HCT116 (cell line): ENCODE results near the gene RRBP1. TPM values are rescaled to one million over a fixed set of nuclear protein-coding genes. Genes with fewer than 3 reads are reported as not detected.

Source experiments
- ATAC-seq: fragments of 200-7000 bp; cut with Tn5 transposase; 2 replicates; pipeline ENCODE4 v1.9.1; 2020; ENCODE audit warnings: mild to moderate bottlenecking, moderate library complexity
- BruUV-seq: library from RNA; stranded (reverse); fragments of 400-500 nt; replicated peaks from 2 replicates; lab custom pipeline; 2021; lab: Mats Ljungman, UMichigan
- CTCF ChIA-PET: fragments of 300-600 bp; sonication (Branson Sonifier 250); formaldehyde crosslinking; loops from one replicate; lab custom pipeline; 2021; ENCODE audit warnings: antibody characterized with exemption; lab: Charles Lee
- POLR2A ChIA-PET: fragments of 300-600, 350-600 bp; sonication (Branson Sonifier 250); formaldehyde crosslinking; loops from one replicate; lab custom pipeline; 2021; ENCODE audit warnings: antibody characterized with exemption; lab: Charles Lee
- RAD21 ChIA-PET, 2 experiments: fragments of 300-600 bp; sonication (Branson Sonifier 250); formaldehyde crosslinking; loops; one replicate each; lab custom pipeline; 2023; ENCODE audit warnings: low total read pairs in 2 of 2; ENCODE audit not compliant: uncharacterized antibody in 2 of 2, unreplicated experiment in 2 of 2, low non-redundant PET in 1 of 2; lab: Charles Lee
- DNase-seq: peaks from one replicate; pipeline ENCODE4 v3.0.0-alpha.2; 2010; ENCODE audit warnings: low read depth, low spot score
- H2AFZ ChIP-seq: fragments of 200-600 bp; shearing (Covaris generic), sonication (generic); 2 replicates; pipeline ENCODE4 v1.6.1; 2017; ENCODE audit warnings: low read depth, mixed run types, mixed read lengths, antibody characterized with exemption, low read length; ENCODE audit not compliant: poor library complexity, severe bottlenecking
- H3K27ac ChIP-seq: 2 replicates; pipeline ENCODE4 v1.5.1; 2012; ENCODE audit warnings: low read depth, low read length
- H3K27me3 ChIP-seq: fragments of 200-600 bp; sonication (generic); 2 replicates; pipeline ENCODE4 v1.6.1; 2016; ENCODE audit warnings: mixed run types, low read length, mixed read lengths; ENCODE audit not compliant: insufficient read depth
- H3K36me3 ChIP-seq, 2 experiments: fragments of 200-500 bp in 1 of 2; fragments of 200-600 bp in 1 of 2; sonication (Bioruptor generic) in 1 of 2; sonication (generic) in 1 of 2; 2 replicates each; pipeline versions ENCODE4 v1.5.1 to v1.6.1; 2014 to 2016; ENCODE audit warnings: low read length in 2 of 2, inconsistent platforms in 1 of 2, mixed read lengths in 1 of 2, mixed run types in 1 of 2; ENCODE audit not compliant: insufficient read depth in 2 of 2, control insufficient read depth in 1 of 2
- H3K4me1 ChIP-seq, 2 experiments: fragments of 200-600 bp in 1 of 2; sonication (generic) in 1 of 2; 2 replicates each; pipeline versions ENCODE4 v1.5.1 to v1.6.1; 2012 to 2017; ENCODE audit warnings: low read length in 2 of 2, inconsistent platforms in 1 of 2, mild to moderate bottlenecking in 1 of 2, mixed read lengths in 1 of 2, mixed run types in 1 of 2, moderate library complexity in 1 of 2; ENCODE audit not compliant: insufficient read depth in 2 of 2, control insufficient read depth in 1 of 2
- H3K4me2 ChIP-seq: fragments of 200-600 bp; sonication (generic); 2 replicates; pipeline ENCODE4 v1.6.1; 2017; ENCODE audit warnings: mixed run types, low read length, mixed read lengths
- H3K4me3 ChIP-seq, 2 experiments: fragments of 200-600 bp in 1 of 2; sonication (generic) in 1 of 2; replicated peaks in 1 of 2; 2 replicates each; pipeline ENCODE4 v1.5.1; 2011 to 2016; ENCODE audit warnings: low read length in 2 of 2, control low read depth in 1 of 2, low read depth in 1 of 2, mild to moderate bottlenecking in 1 of 2, mixed read lengths in 1 of 2, mixed run types in 1 of 2
- H3K79me2 ChIP-seq: fragments of 200-600 bp; sonication (generic); 2 replicates; pipeline ENCODE4 v1.6.1; 2017; ENCODE audit warnings: mild to moderate bottlenecking, mixed run types, low read length, moderate library complexity, mixed read lengths; ENCODE audit not compliant: insufficient read depth
- H3K9ac ChIP-seq: fragments of 200-600 bp; sonication (generic); 2 replicates; pipeline ENCODE4 v1.6.1; 2016; ENCODE audit warnings: low read length, mixed read lengths
- H3K9me2 ChIP-seq: fragments of 200-600 bp; sonication (generic), shearing (Covaris generic); 2 replicates; pipeline ENCODE4 v1.6.1; 2017; ENCODE audit warnings: mixed run types, mild to moderate bottlenecking, moderate library complexity; ENCODE audit not compliant: insufficient read depth
- H3K9me3 ChIP-seq, 2 experiments: fragments of 200-500 bp in 1 of 2; fragments of 200-600 bp in 1 of 2; sonication (Bioruptor generic) in 1 of 2; sonication (generic) in 1 of 2; 2 replicates each; pipeline ENCODE4 v1.6.1; 2014 to 2017; ENCODE audit warnings: low read length in 2 of 2, mixed read lengths in 2 of 2, inconsistent platforms in 1 of 2, low read depth in 1 of 2, mild to moderate bottlenecking in 1 of 2, mixed run types in 1 of 2, moderate library complexity in 1 of 2; ENCODE audit not compliant: control insufficient read depth in 1 of 2, insufficient read depth in 1 of 2
- H4K20me1 ChIP-seq: fragments of 200-600 bp; sonication (generic), shearing (Covaris generic); 2 replicates; pipeline ENCODE4 v1.6.1; 2017; ENCODE audit warnings: mixed run types, mild to moderate bottlenecking, moderate library complexity; ENCODE audit not compliant: insufficient read depth
- CBX3 ChIP-seq: IDR thresholded peaks from 2 replicates; pipeline ENCODE4 v1.6.1; 2012; ENCODE audit warnings: low read depth
- CEBPB ChIP-seq: IDR thresholded peaks from 2 replicates; pipeline ENCODE4 v1.6.1; 2012; ENCODE audit warnings: low read depth
- EGR1 ChIP-seq: IDR thresholded peaks from 2 replicates; pipeline ENCODE4 v1.6.1; 2012; ENCODE audit warnings: low read depth
- ELF1 ChIP-seq: IDR thresholded peaks from 2 replicates; pipeline ENCODE4 v1.6.1; 2012; ENCODE audit warnings: low read depth, borderline replicate concordance
- EZH2 ChIP-seq: fragments of 200-600 bp; sonication (generic); IDR thresholded peaks from 2 replicates; pipeline ENCODE4 v1.6.1; 2017; ENCODE audit warnings: antibody characterized with exemption, mixed run types
- EZH2phosphoT487 ChIP-seq: fragments of 200-600 bp; IDR thresholded peaks from 2 replicates; pipeline ENCODE4 v1.6.1; 2018; ENCODE audit warnings: antibody characterized with exemption, borderline replicate concordance
- JUND ChIP-seq: IDR thresholded peaks from 2 replicates; pipeline ENCODE4 v1.6.1; 2012
- POLR2A ChIP-seq: IDR thresholded peaks from 2 replicates; pipeline ENCODE4 v1.7.0; 2011; ENCODE audit warnings: borderline replicate concordance; ENCODE audit not compliant: insufficient read depth, insufficient read length; ENCODE audit errors: extremely low read depth
- RAD21 ChIP-seq: IDR thresholded peaks from 2 replicates; pipeline ENCODE4 v1.6.1; 2012; ENCODE audit warnings: low read depth, mild to moderate bottlenecking
- REST ChIP-seq: IDR thresholded peaks from 2 replicates; pipeline ENCODE4 v1.6.1; 2012; ENCODE audit warnings: low read depth
- SIN3A ChIP-seq: IDR thresholded peaks from 2 replicates; pipeline ENCODE4 v1.6.1; 2012; ENCODE audit warnings: low read depth
- SP1 ChIP-seq: IDR thresholded peaks from 2 replicates; pipeline ENCODE4 v1.6.1; 2012; ENCODE audit warnings: low read depth
- SRF ChIP-seq: IDR thresholded peaks from 2 replicates; pipeline ENCODE4 v1.6.1; 2012; ENCODE audit warnings: low read depth
- TCF7L2 ChIP-seq: IDR thresholded peaks from 2 replicates; pipeline ENCODE4 v1.7.0; 2011; ENCODE audit warnings: borderline replicate concordance, inconsistent platforms; ENCODE audit not compliant: insufficient read depth, insufficient read length; ENCODE audit errors: extremely low read depth
- ZNF274 ChIP-seq: fragments of 200-500 bp; sonication (Bioruptor generic); IDR thresholded peaks from 2 replicates; pipeline ENCODE4 v1.6.1; 2014; ENCODE audit warnings: mild to moderate bottlenecking, low read depth, low read length, inconsistent platforms
- intact Hi-C: fragments of 100-400 bp; cut with micrococcal nuclease; formaldehyde crosslinking; loops from 2 replicates; pipeline ENCODE4 v1.10.0; 2022
- total RNA-seq: library from RNA; stranded (reverse); gene quantifications from one replicate; pipeline ENCODE4 v1.2.1, GENCODE V29; 2021; ENCODE audit not compliant: unreplicated experiment
- TF ChIP-seq, protein P1 (sequence below): IDR thresholded peaks from 2 replicates; pipeline ENCODE4 v1.6.1; 2012
- TF ChIP-seq, protein P2 (sequence below): IDR thresholded peaks from 2 replicates; pipeline ENCODE4 v1.6.1; 2012

RRBP1 gene
- total RNA-seq, 1 experiment from 2014 or later: 123 TPM

GRCh38 chr20:17590245-17590644 is 91.8 kb downstream of the RRBP1 start:
- no peaks in the 10 kb centered on the region for H3K36me3 ChIP-seq
- POLR2A ChIA-PET: interaction anchor here (0.8 to 1.5 kb wide), 4 partner anchors 9 to 33 kb away, joined by 3 to 4 read pairs (median 4); partner anchors contain the start of gene DSTN
- RAD21 ChIA-PET: no interaction called here
- H3K79me2 ChIP-seq: peaks cover 98% of the 10 kb centered on the region
- no peak overlapping the region for H3K9ac ChIP-seq
- no peak overlapping the region for H2AFZ ChIP-seq
- H3K27me3 ChIP-seq: no peaks in the 10 kb centered on the region
- TF ChIP-seq RAD21 (no peak), POLR2A (no peak), CBX3 (no peak), JUND (no peak), EGR1 (no peak), EZH2 (no peak), CEBPB (no peak), ELF1 (no peak), TCF7L2 (no peak), SIN3A (no peak), SP1 (no peak), EZH2phosphoT487 (no peak), REST (no peak), SRF (no peak), ZNF274 (no peak)
- TF ChIP-seq, protein P1, sequence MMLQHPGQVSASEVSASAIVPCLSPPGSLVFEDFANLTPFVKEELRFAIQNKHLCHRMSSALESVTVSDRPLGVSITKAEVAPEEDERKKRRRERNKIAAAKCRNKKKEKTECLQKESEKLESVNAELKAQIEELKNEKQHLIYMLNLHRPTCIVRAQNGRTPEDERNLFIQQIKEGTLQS: no peak
- TF ChIP-seq, protein P2, sequence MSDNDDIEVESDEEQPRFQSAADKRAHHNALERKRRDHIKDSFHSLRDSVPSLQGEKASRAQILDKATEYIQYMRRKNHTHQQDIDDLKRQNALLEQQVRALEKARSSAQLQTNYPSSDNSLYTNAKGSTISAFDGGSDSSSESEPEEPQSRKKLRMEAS: no peak
- H3K9me2 ChIP-seq: no peaks in the 10 kb centered on the region
- H3K4me1 ChIP-seq: peaks cover 4 to 25% of the 10 kb centered on the region in 2 experiments; a peak in 3 of 4 replicates
- DNase-seq: no peak
- CTCF ChIA-PET: no interaction called here
- ATAC-seq: no peak
- BruUV-seq: no TSS peak
- no peak overlapping the region for H3K27ac ChIP-seq
- H3K4me2 ChIP-seq: no peak overlapping the region
- peaks cover 11% of the 10 kb centered on the region; the same call in 1 of the 2 replicates for H4K20me1 ChIP-seq
- H3K9me3 ChIP-seq: no peaks in the 10 kb centered on the region
- H3K4me3 ChIP-seq: no peak overlapping the region
- intact Hi-C loops: no loop called here
